HG02678 (cell line): ENCODE measurements around the gene LIM2.

Source experiments
- ATAC-seq: cut with Tn5 transposase; IDR thresholded peaks from one replicate; pipeline ENCODE4 v1.9.1; 2021; ENCODE audit warnings: mild to moderate bottlenecking, moderate library complexity; ENCODE audit not compliant: unreplicated experiment

Gene LIM2

DNA sequence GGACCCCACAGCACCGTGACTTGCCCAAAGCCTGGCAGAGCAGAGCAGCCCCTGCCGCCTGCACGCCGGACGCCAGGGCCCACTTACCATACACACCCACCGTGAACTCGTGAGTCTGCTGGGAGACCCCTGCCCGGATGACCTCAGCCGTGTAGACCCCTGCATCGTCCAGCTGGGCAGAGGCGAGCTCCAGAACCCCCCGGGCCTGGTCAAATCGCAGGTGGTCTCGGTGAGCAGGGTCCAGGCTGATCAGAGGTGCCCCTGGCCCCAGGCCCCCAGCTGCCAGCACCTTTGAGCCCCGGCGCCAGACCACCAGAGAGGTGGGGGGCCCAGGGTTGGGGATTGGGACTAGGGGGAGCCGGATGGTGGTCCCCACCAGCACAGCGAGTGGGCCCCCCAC lies 46.7 kb downstream of the LIM2 start:
- ATAC-seq = no peak

DNA sequence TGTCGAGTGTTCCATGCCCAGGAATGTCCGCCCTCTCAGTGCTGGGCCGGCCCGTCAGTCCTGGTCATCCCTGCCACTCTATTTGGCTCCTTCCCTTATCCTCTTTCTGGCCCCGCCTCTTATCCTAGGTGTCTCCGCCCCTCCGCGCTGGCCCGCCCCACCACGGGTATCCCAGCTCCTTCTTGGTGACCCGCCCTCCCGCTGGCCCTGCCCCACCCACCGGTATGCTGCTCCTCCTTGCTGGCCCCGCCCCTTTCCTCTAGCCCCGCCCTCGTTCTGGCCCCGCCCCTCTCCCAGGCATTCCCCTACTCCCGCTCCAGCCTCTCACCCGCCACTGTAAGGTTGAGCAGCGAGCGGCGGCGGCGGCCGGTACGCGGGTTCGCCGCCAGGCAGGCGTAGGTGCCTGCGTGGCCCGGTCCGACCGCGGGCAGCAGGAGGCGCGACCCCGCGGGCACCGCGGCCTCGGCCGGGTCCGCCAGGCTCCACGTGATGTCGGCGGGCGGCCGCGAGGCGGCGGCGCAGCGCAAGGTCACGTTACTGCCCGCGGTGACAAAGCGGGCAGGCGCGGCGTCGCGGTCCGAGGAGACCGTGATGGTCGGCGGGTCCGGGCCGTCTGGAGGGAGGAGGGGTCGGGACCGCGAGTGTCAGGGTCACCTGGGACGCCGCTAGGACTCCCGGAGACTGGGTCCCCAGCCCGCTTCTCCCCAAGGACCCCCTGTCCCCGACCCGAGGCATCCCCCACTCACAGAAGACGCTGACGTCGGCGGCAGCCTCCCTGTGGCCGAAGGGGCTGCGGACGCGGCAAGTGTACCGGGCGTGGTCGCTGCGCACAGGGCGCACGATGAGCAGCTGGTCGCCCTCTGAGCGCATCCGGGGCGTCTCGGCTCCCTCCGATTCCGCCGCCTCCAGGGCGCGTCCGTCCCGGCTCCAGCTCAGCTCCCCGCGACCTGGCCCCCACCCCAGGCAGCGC lies 47.8 kb downstream of the LIM2 start:
- peak; percentile 50 for ATAC-seq

DNA sequence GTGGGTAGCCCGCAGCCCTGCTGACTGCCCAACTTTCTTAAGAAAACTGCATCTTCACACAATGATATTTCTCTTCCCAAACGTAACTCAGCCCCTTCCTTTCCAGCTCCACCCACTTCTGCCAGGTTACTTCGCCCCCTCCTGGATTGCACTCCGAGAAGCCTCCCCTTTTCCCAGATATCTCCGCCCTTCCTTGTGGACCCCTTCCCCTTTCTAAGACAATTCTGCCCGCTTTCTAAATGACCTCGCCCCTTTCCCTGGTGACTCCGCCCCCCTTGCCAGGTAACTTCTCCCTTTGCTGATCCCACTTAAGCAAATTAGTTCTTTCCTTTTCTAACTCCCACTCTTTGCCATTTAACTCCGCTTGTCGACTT lies 48.5 kb downstream of the LIM2 start:
- no peak for ATAC-seq

DNA sequence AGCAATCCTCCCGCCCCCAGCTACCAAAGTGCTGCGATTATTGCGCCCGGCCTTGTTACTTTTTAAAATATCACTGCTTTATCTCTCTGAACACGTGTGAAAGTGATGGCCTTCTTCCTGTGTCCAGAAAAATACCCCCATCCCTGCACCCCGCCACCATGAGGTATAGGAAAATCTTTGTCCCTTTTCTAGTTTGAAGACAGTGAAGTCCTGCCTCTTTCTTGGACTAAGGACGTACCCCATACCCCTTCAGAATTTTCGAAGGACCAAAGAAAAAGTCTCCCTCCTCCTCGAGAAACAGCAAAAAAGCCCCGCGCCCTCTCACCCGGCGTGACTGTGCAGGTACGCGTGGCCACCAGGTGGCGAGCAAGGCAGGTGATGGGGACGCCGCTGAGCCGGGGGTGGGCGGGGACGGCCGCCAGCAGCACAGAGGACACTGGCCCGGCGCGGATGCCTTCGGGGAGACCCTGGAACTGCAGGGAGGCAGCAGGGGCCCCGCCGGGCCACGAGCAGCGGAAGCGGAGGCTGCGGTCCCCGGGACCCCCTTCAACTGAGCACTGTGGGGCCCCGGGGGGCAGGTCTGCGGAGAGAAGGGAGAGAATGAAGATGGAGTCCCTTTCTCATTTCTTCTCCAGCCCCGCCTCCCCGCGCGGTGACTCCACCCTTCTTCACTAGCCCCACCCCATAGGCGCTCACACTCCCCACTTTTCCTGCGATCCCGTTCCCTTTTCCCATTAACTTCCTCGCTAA lies 49.0 kb downstream of the LIM2 start:
- peak; percentile 56 for ATAC-seq

DNA sequence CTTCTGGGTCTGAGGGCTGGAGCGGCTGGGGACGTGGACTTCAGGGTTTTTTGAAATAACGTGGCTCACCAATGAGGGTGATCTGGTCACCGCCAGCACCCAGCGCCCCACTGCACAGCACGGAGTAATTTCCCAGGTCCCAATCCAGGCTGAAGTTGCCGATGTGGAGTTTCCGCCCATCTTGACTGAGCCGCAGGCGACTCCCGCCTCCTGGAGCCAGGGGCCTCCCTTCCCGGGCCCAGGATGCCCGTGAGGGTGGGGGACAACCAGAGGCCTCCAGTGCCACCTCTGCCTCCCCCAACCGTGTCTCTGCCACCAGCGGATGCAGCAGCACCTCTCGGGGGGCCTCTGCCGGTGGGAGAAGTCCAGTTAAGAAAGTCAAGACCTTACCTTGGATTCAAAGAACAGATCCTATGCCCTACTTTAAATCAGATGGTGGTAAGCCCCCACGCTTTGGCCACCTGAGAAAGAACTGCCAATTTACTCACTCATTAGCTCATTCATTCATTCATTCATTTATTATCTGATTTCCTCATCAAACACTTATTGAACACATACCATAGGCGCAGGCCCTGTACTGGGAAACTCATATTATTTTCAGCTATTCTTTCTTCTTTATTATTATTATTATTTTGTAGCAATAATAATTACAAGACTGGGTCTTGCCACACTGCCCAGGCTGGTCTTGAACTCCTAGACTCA lies 49.8 kb downstream of the LIM2 start:
- ATAC-seq = no peak

DNA sequence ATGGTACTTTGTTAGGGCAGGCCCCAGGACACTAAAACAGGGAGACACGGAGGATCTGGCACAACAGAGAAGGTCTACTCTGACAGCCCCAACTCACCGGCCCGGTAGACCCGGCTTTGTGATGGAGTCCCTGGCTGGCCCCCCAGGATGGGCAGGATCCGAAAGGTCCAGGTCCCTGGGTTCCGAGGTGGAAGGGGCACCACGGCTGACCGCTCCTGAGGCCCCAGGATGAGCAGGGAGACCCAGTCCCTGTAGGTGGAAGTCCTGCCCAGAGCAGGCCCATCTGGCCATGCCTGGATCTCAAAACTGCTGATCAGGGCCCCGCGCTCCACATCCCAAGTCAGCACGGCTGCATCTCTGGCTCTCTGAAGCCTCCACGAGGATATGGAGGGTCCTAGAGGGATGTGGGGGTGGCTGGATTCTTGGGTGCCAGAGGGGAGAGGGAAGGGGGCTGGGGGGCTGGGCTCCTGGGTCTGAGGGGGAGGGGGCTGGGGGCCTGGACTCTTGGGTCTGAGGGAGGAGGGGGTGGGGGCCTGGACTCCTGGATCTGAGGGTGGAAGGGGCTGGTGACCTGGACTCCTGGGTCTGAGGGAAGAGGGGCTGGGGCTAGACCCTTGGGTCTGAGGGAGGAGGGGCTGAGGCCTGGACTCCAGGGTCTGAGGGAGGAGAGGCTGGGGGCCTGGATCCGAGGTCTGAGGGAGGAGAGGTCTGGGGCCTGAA lies 50.5 kb downstream of the LIM2 start:
- no peak for ATAC-seq

DNA sequence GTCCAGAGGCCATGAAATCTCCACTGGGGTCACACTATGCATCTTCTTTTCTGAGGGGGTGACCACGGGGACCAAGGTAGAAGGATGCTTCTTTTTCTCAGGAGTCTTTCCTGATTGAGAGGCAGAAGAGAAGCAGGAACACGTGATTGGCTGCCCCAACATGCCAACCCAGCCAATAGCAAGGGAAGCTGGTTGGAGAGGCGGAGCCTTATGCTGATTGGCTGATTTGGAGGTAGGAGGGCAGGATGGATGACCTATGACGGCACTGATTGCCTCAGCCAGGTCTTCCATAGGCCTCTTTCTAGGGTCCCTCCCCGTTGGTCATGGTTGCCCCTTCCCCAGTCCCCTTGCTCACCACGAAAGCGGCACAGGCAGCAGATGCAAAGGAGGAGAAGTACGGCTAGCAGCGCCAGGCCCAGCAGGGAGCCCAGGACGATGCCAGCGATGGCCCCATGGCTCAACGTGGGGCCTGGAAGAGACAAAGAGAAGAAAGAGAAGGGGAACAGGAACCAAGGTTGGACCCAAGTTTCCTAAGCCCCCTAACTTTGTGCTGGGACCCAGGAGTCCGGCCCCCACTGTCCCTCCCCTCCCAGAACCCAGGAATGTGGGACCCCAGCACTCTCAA lies 53.8 kb downstream of the LIM2 start:
- no peak for ATAC-seq

DNA sequence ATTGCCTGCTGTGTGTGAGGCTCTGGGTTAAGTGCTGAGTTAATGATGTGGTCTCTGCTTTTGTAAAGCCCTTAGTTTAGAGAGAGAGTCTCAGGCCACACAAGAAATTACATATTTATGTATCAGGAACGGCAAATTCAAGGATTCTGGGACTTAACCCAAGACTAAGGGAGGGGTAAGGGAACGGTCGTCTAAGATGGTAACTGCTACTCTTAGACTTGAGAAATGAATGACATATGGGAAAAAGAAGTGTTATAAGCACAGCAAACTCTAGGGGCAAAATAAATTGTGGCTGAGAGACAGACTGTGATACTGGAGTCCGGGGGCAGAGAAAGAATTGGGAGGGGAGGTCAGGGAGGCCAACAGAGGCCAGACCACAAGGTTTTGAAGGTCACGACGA lies 56.1 kb downstream of the LIM2 start:
- no peak for ATAC-seq

DNA sequence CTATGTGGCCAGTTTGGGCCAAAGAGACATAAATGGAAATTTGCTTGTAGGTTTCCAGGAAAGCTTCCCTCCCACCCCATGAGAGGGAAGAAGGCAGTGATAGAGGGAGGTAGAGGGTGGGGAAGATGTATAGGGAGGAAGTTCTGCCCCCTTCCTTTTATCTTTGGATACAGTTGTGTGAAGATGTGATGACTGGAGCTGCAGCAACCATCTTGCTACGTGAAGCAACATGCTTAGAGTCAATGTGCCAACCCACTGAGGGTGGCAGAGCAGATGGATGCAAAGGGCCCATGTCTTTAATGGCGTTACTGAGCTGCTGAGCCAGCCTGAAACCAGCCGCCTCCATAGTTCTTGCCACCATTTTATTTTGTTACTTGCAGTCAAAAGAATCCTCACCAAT lies 56.6 kb downstream of the LIM2 start:
- ATAC-seq = no peak

DNA sequence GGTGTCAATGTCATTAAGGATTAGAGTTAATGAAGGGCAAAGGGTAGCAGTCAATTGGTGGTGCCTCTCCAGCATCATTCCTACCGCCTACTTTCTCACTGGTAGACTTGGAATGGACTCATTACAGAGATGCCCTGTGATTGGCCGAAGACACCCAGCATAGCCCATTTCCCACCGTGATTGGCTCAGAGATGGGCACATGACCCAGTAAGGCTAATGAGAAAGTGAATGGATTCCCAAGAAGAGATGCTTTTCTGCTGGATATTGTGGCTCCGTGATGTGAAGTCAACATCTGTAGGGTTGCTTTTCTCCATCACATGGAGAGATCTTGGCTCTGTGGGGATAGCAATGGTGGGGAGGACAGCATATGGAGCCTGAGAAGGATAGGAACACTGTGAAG lies 57.4 kb downstream of the LIM2 start:
- no peak for ATAC-seq
